Globus pallidus (tissue), 1 donor: ENCODE measurements around the gene SPRR4.

Experiments used
- DNase-seq: peaks from one replicate; pipeline ENCODE4 v3.0.0-alpha.2; 2015; ENCODE audit warnings: low spot score

Gene SPRR4

GRCh38 chr1:152970495-152970894 is at the start of gene SPRR4:
Gene SPRR4, plus strand, starts transcription at chr1:152970648. Its CDS starts 1,243 bp downstream, at chr1:152971891.
- DNase-seq = no peak

- DNase-seq = no peak
Observed at GRCh38 chr1:152924191-152924590, 46.3 kb upstream of the SPRR4 start.

- DNase-seq = no peak
Observed at GRCh38 chr1:152926091-152926490, 44.4 kb upstream of the SPRR4 start.

GRCh38 chr1:152928671-152929070 is 41.8 kb upstream of the SPRR4 start:
- no peak for DNase-seq

- no peak for DNase-seq
Observed at GRCh38 chr1:152932170-152932811, 38.2 kb upstream of the SPRR4 start.

GRCh38 chr1:152933196-152933595 is 37.3 kb upstream of the SPRR4 start:
- DNase-seq = no peak

- no peak for DNase-seq
Observed at GRCh38 chr1:152940614-152941013, 29.8 kb upstream of the SPRR4 start.

GRCh38 chr1:152941037-152941711 is 29.3 kb upstream of the SPRR4 start:
- DNase-seq = no peak

GRCh38 chr1:152942161-152942560 is 28.3 kb upstream of the SPRR4 start:
- no peak for DNase-seq

- no peak for DNase-seq
Observed at GRCh38 chr1:152946248-152946647, 24.2 kb upstream of the SPRR4 start.

GRCh38 chr1:152946651-152947256 is 23.7 kb upstream of the SPRR4 start, which contains the start of gene SPRR5:
Gene SPRR5, plus strand, starts transcription at chr1:152947206. Its CDS starts 1,349 bp downstream, at chr1:152948555.
- DNase-seq = no peak

GRCh38 chr1:152951711-152952110 is 18.7 kb upstream of the SPRR4 start:
- no peak for DNase-seq

GRCh38 chr1:152953761-152954160 is 16.7 kb upstream of the SPRR4 start:
- no peak for DNase-seq

- no peak for DNase-seq
Observed at GRCh38 chr1:152954436-152954835, 16.0 kb upstream of the SPRR4 start.

GRCh38 chr1:152957561-152957960 is 12.9 kb upstream of the SPRR4 start:
- DNase-seq = no peak

GRCh38 chr1:152959273-152959672 is 11.2 kb upstream of the SPRR4 start:
- DNase-seq = no peak

- no peak for DNase-seq
Observed at GRCh38 chr1:152959801-152960451, 10.5 kb upstream of the SPRR4 start.

- no peak for DNase-seq
Observed at GRCh38 chr1:152960452-152961044, 9.9 kb upstream of the SPRR4 start.

GRCh38 chr1:152961226-152961891 is 9.1 kb upstream of the SPRR4 start:
- DNase-seq = no peak

GRCh38 chr1:152962876-152963415 is 7.5 kb upstream of the SPRR4 start:
- no peak for DNase-seq

- no peak for DNase-seq
Observed at GRCh38 chr1:152964536-152964935, 5.9 kb upstream of the SPRR4 start.

GRCh38 chr1:152965853-152966252 is 4.6 kb upstream of the SPRR4 start:
- no peak for DNase-seq
